ENCODE data around the gene IL36B.

The IL36B gene

DNA sequence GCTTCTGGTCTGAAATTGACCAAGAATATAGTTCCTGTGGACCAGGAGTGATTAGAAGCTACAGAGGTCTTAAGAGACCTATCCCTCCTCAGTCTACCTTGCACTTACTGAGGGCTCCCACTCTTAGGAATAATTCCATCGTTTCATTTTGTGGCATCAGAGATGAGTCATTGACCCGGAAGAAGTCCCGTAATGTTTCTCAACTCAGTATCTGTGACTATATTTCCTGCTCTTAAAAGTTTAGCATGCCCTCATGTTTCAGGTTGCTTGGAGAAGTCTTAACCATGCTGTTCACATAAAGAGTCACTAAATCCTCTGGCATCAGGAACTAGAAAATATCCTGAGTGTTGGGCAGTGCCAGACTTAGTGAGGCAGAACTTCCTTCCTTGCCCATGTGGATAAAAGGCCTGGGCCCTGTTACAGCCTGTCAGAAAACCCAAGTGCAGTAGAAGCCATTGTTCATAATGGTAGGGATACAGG lies 47.6 kb downstream of the IL36B start, which contains the start of gene IL36A:
IL36A (plus strand) TSS at position 430 of the 480 bp plus-strand sequence. CDS start 413 bp downstream, outside the sequence.
- DNase-seq, result no peak

DNA sequence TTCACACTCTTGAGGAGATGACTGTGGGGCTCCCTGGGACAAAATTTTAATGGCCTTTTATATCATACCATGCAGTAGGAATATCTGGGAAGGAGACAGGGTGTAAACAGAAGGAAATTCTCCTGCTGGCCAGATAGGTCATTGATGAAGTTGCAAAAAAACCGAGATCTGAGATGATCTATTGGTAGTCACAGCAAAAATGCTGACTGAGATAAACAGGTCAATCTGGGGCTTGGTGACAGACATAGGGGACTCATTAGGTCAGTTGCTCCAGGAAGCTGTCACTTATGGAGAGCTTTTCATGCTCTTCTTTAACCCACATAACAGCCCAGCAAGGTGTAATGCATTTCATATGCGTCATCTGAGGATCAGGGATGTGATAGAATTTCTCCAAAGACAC lies 50.0 kb downstream of the IL36B start:
- DNase-seq, result no peak

DNA sequence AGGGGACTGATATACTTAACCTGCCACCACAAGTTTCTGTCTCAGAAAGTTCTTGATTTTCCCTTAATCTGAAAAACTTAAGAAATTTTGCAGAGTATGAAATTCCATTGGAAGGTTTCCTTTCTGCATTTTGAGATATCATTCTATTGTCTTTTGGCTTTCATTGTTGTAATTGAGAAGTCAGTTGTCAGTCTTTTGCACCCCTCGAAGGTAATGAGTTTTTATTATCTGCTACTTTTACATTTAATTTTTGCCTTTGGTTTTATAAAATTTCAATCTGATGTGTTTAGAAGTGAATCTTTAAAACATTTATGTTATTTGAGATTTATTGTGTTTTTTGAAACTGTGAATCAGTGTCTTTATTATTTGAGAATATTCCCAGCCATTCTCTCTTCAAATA lies 52.2 kb downstream of the IL36B start:
- no peak for DNase-seq

DNA sequence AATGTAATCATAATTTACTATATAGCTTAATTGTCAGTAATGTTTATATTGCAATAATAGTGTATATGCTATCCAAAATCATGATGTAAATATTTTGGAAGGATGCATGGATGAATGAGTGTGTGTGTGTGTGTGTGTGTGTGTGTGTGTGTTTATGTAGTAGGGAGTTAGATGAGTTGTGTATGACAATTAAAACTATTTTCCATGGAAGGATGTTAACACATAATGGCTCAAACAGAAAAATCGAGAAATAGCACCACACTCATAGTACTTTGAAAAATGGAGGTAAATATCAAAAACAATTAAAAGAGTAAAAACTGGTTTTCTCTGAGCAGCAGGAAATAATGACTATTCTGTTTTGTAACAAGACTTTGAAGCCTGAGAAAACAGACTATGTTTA lies 55.5 kb downstream of the IL36B start:
- no peak for DNase-seq

DNA sequence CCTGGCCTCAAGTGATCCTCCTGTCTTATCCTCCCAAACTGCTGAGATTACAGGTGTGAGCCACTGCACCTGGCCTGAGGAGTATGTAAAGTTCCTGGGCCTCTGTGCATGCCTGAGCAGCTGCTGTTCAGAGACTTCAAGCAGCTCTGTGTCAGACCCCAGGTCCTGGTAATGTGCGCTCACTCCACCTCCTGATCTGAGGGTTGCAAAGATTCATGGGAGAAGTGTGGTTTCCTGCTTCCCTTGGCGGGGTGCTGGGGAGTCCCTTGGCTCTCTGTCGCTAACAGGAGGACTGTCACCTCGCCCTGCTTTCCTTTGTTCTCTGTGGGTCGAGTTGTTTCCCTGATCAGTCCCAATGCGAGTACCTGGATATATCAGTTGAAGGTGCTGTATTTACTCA lies 56.0 kb downstream of the IL36B start:
- peak; percentile 20 to 66 for DNase-seq

DNA sequence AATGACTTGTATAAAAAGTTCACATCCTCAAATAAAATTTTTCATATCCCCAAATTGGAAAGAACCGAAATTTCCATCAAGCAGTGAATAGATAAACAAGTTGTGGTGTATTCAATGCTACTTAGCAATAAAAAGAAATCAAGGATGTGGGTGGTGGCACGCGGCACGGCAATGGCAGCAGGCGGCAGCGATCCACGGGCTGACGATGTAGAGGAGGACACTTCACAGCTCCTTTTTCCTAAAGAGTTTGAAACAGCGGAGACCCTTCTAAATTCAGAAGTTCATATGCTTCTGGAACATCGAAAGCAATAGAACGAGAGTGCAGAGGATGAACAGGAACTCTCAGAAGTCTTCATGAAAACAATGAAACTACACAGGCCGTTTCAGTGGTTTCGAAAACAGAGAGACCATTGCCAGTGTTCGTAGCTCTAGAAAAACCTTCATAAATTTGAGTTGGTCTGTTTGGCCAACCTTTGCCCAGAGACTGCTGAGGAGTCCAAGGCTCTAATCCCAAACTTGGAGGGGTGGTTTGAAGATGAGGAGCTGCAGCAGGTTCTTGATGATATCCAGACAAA lies 57.2 kb downstream of the IL36B start:
- peak; percentile 8 to 14 for DNase-seq

DNA sequence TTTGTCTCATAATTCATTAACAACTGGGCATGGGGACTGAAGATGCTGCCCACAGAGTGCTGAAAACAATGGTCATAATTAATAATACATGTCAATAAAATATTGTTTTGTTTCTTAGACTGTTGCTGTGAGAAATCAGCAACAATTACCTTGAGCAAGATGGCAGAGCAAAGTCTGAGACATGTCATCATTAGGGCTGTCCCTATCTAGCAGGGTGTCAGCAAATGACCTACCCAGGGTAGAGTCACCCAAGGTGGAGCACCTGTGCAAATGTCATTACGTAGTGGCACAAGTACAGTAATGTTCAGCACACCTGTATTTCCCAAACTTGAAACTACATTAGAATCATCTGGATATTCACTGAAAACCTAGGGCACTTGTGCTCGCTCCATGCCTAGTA lies 58.0 kb downstream of the IL36B start:
- no peak for DNase-seq

DNA sequence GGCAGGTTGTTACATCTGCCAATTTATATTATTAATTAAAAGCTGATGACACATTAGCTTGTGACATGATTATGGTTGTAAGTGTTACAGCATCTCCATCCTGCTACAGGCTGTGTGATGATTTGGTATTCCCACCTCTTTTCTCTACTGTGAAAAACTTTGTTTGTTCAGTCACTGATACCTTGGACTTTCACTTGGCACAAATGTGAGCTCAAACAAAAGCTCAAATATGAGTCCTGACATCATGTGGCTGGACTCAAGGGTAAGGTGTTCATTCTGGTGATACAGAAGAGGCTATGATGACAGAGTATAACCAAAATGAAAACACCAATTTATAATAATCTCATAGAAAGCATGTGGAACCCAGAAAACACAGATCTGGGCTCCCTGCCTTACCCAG lies 58.8 kb downstream of the IL36B start:
- DNase-seq, result no peak

DNA sequence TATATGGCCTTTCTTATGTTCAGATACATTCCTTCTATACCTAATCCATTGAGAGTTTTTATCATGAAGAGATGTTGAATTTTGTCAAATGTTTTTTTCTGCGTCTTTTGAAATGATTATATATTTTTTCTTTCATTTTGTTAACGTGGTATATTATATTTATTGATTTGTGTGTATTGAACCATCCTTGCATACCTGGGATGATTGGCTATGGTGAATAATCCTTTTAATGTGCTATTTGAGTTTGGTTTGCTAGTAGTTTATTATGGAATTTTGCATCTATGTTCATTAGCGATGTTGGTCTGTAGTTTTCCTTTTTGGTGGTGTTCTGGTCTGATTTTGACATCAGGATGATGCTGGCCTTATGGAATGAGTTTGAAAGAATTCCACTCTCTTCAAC lies 63.1 kb downstream of the IL36B start:
- DNase-seq, result no peak

DNA sequence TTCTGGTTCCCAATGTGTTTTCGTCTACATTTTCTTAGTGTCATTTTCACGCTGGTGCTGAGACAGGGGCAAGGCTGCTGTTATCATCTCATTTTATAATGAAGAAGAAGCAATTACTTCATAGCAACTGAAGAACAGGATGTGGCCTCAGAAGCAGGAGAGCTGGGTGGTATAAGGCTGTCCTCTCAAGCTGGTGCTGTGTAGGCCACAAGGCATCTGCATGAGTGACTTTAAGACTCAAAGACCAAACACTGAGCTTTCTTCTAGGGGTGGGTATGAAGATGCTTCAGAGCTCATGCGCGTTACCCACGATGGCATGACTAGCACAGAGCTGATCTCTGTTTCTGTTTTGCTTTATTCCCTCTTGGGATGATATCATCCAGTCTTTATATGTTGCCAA lies 67.6 kb downstream of the IL36B start:
- DNase-seq, result no peak

DNA sequence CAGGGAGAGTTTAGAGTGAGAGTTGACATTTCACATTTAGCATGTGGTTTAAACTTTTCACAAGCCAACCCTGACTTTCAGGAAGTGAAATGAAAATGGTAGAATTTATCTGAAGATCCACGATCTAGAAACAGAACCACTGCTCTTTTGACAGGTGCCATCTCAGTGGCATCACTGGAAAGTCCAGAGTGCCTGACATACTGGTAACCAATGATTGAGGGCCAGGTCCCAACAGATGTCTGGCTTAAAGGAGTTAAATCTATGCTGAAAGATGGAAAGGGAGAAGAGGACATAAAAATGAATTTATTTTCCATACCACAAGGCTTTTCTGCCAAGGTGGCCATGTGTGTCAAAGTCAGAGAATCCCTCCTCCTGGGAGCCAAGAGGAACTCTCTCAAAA lies 72.1 kb downstream of the IL36B start:
- no peak for DNase-seq

DNA sequence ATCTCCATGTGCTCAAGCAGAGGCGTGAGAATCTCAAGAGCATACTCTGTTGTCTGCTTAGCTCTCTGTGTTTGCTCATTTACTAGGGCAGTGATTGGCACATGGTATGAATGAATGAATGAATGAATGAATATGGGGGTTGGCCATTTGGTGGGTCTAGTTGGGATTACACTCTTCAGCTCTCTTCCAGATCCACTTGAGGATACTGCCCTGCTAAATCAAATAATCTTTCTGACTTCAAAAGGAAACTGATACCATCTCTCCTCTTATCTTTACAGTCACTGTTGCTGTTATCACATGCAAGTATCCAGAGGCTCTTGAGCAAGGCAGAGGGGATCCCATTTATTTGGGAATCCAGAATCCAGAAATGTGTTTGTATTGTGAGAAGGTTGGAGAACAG lies 72.9 kb downstream of the IL36B start:
- no peak for DNase-seq

DNA sequence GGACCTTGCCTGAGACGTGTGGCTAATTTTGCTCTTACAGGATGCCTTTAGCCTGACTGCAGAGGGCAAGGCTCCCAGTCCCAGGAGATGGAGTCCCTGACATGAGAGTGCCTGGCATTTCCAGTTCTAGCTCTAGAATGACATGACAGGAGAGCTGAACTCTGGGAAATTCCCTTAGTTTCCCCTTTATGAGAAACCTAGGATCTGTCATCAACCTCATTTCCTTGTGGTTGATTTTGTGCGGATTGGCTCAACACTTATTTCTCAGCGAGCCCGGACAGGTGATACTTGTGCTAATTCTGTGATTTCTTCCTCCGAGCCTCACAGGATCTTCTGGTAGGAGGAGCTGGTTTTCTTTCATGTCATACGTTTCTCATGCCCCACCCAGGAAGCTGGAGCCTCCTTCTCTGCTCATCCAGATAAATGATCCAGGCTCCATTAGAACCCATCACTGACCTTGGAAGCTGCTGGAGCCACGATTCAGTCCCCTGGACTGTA lies 75.1 kb downstream of the IL36B start, which contains the start of gene IL36G:
IL36G (plus strand) TSS at position 448 of the 498 bp plus-strand sequence. CDS start 633 bp downstream, outside the sequence.
- no peak for DNase-seq

Measured in stimulated activated CD4-positive, alpha-beta T cell treated with anti-CD3 and anti-CD28 coated beads, Interleukin-4, amount 100 ng/mL, for 4 hours (primary cell).